HL-60 (cell line): Measurements from ENCODE around the gene RAP1GAP2.

Source experiments
- CTCF ChIP-seq: IDR thresholded peaks from one replicate; pipeline ENCODE4 v1.5.1; 2011; ENCODE audit warnings: low read length, control low read depth, inconsistent platforms; ENCODE audit not compliant: insufficient read depth
- GABPA ChIP-seq: IDR thresholded peaks from 2 replicates; pipeline ENCODE4 v1.6.1; 2012; ENCODE audit warnings: low read depth
- POLR2AphosphoS5 ChIP-seq: IDR thresholded peaks from 2 replicates; pipeline ENCODE4 v1.6.1; 2012; ENCODE audit warnings: low read depth
- REST ChIP-seq: IDR thresholded peaks from 2 replicates; pipeline ENCODE4 v1.6.1; 2012; ENCODE audit warnings: low read depth; ENCODE audit not compliant: insufficient replicate concordance
- SPI1 ChIP-seq: IDR thresholded peaks from 2 replicates; pipeline ENCODE4 v1.6.1; 2012; ENCODE audit warnings: low read depth, mild to moderate bottlenecking, borderline replicate concordance

- TF ChIP-seq CTCF (no peak), POLR2AphosphoS5 (no peak), GABPA (no peak), REST (no peak), SPI1 (no peak)
Observed at GRCh38 chr17:2779545-2779944, 16.7 kb upstream of the RAP1GAP2 start.
